Thymus (tissue), 14 donors: ENCODE measurements around the gene ROGDI. TPM values are rescaled to one million over a fixed set of nuclear protein-coding genes. Genes with fewer than 3 reads are reported as not detected.

Experiments used
- DNase-seq, 9 donors: peaks; one replicate each; pipeline ENCODE4 v3.0.0-alpha.2; 2013; ENCODE audit warnings: low spot score in 9 of 9, low read depth in 6 of 9, missing footprints in 1 of 9
- H3K27ac ChIP-seq, 2 donors: one replicate each; pipeline ENCODE4 v1.5.1; 2013; ENCODE audit warnings: control low read depth in 1 of 2, low read depth in 1 of 2, low read length in 1 of 2, mild to moderate bottlenecking in 1 of 2, moderate library complexity in 1 of 2
- H3K27me3 ChIP-seq, 2 donors: one replicate each; pipeline ENCODE4 v1.5.1; 2013; ENCODE audit warnings: low read length in 1 of 2; ENCODE audit not compliant: control insufficient read depth in 2 of 2, insufficient read depth in 1 of 2
- H3K36me3 ChIP-seq, 2 donors: one replicate each; pipeline ENCODE4 v1.5.1; 2013; ENCODE audit warnings: low read length in 1 of 2, mild to moderate bottlenecking in 1 of 2, moderate library complexity in 1 of 2; ENCODE audit not compliant: control insufficient read depth in 2 of 2, insufficient read depth in 2 of 2
- H3K4me1 ChIP-seq, 2 donors: one replicate each; pipeline ENCODE4 v1.5.1; 2013; ENCODE audit warnings: low read length in 2 of 2; ENCODE audit not compliant: control insufficient read depth in 2 of 2, insufficient read depth in 2 of 2
- H3K4me3 ChIP-seq, 2 donors: one replicate each; pipeline ENCODE4 v1.5.1; 2013; ENCODE audit warnings: low read length in 2 of 2, control low read depth in 1 of 2, mild to moderate bottlenecking in 1 of 2
- H3K9me3 ChIP-seq, 2 donors: one replicate each; pipeline ENCODE4 v1.5.1; 2013; ENCODE audit warnings: low read length in 1 of 2, mild to moderate bottlenecking in 1 of 2; ENCODE audit not compliant: control insufficient read depth in 2 of 2, insufficient read depth in 1 of 2
- WGBS: extraction: QIAGEN DNeasy Blood & Tissue Kit; methylation state at CpG from one replicate; pipeline ENCODE4 v1.1.7; 2013; 5-methylcytosine and 5-hydroxymethylcytosine counted together
- long read RNA-seq, 10 donors: transcript quantifications; one replicate each; lab custom pipeline, GENCODE V29; 2026
- polyA plus RNA-seq: library from polyadenylated mRNA; stranded (reverse); fragments of 200-250 nt; gene quantifications from one replicate; pipeline ENCODE4 v1.2.3, GENCODE V29; 2013
- total RNA-seq: library from RNA; stranded (reverse); fragments of 120-200 nt; gene quantifications from one replicate; pipeline ENCODE4 v1.2.4, GENCODE V29; 2013
- donor health status: healthy.

Gene ROGDI
- total RNA-seq (28.0 TPM), polyA plus RNA-seq (40.8 TPM)
- long read RNA-seq, donor 1, partial matches to known transcripts = 0 of 1 reads
- long read RNA-seq, donor 1, other reads (novel, unspliced or antisense) = 0 of 1 reads
- long read RNA-seq, donor 2 = 0 reads
- long read RNA-seq, donor 3, transcript ROGDI-201 (11 exons, 1,735 nt) = major isoform, 14 of 27 reads
- long read RNA-seq, donor 3, partial matches to known transcripts = 9 of 27 reads
- long read RNA-seq, donor 3, other reads (novel, unspliced or antisense) = 0 of 27 reads
- long read RNA-seq, donor 4, partial matches to known transcripts = 0 of 4 reads
- long read RNA-seq, donor 4, other reads (novel, unspliced or antisense) = 0 of 4 reads
- long read RNA-seq, donor 5, transcript ROGDI-201 (11 exons, 1,735 nt) = major isoform, 15 of 30 reads
- long read RNA-seq, donor 5, partial matches to known transcripts = 11 of 30 reads
- long read RNA-seq, donor 5, other reads (novel, unspliced or antisense) = 0 of 30 reads
- long read RNA-seq, donor 6, transcript ROGDI-201 (11 exons, 1,735 nt) = major isoform, 10 of 14 reads
- long read RNA-seq, donor 6, partial matches to known transcripts = 0 of 14 reads
- long read RNA-seq, donor 6, other reads (novel, unspliced or antisense) = 0 of 14 reads
- long read RNA-seq, donor 7, partial matches to known transcripts = 0 of 3 reads
- long read RNA-seq, donor 7, other reads (novel, unspliced or antisense) = 0 of 3 reads
- long read RNA-seq, donor 8, transcript ROGDI-201 (11 exons, 1,735 nt) = major isoform, 6 of 6 reads
- long read RNA-seq, donor 8, partial matches to known transcripts = 0 of 6 reads
- long read RNA-seq, donor 8, other reads (novel, unspliced or antisense) = 0 of 6 reads
- long read RNA-seq, donor 9, partial matches to known transcripts = 0 of 5 reads
- long read RNA-seq, donor 9, other reads (novel, unspliced or antisense) = 0 of 5 reads
- long read RNA-seq, donor 10, transcript ROGDI-201 (11 exons, 1,735 nt) = major isoform, 6 of 10 reads
- long read RNA-seq, donor 10, partial matches to known transcripts = 0 of 10 reads
- long read RNA-seq, donor 10, other reads (novel, unspliced or antisense) = 0 of 10 reads

GRCh38 chr16:4801962-4802658, at the start of gene ROGDI:
Gene ROGDI, minus strand, starts transcription at chr16:4802633. Its CDS starts 62 bp downstream, at chr16:4802571.
- Histone ChIP-seq H3K9me3 (peaks cover 0 to 5% of the 10 kb centered on the region in 2 donors), H3K36me3 (peaks cover 15 to 32% of the 10 kb centered on the region in 2 donors), H3K4me1 (peaks cover 7 to 24% of the 10 kb centered on the region in 2 donors), H3K27ac (peak within 1 kb of the TSS; percentile 72 to 87), H3K4me3 (peak within 1 kb of the TSS; percentile 53 to 95), H3K27me3 (no peaks in the 10 kb centered on the region)
- DNase-seq = peak in 8 of 9 donors; percentile 34 to 86 (median 56)
- 1% methylated on average over 70 of the region's 70 CpGs for WGBS

GRCh38 chr16:4850211-4850610, 47.8 kb upstream of the ROGDI start:
- no peak for DNase-seq
- H3K9me3 ChIP-seq = no peaks in the 10 kb centered on the region
- no peak overlapping the region for H3K4me3 ChIP-seq
- H3K36me3 ChIP-seq = peaks cover 25% of the 10 kb centered on the region in 2 donors
- peaks cover 22 to 24% of the 10 kb centered on the region in 2 donors for H3K4me1 ChIP-seq
- H3K27ac ChIP-seq = no peak overlapping the region
- no peaks in the 10 kb centered on the region for H3K27me3 ChIP-seq
- 97% methylated on average over 3 of the region's 3 CpGs for WGBS

GRCh38 chr16:4847774-4848587, 45.5 kb upstream of the ROGDI start:
- Histone ChIP-seq H3K36me3 (peaks cover 15 to 25% of the 10 kb centered on the region in 2 donors), H3K27ac (peak overlapping the region; percentile 56 to 95), H3K4me3 (peak overlapping the region; percentile 65 to 98), H3K9me3 (no peaks in the 10 kb centered on the region), H3K27me3 (no peaks in the 10 kb centered on the region), H3K4me1 (peaks cover 20 to 24% of the 10 kb centered on the region in 2 donors)
- WGBS = under 1% methylated on average over 83 of the region's 83 CpGs
- peak in 7 of 9 donors; percentile 19 to 56 (median 28) for DNase-seq

GRCh38 chr16:4846901-4847773, 44.7 kb upstream of the ROGDI start, which contains the start of the genes GLYR1 and UBN1:
Gene GLYR1, minus strand, starts transcription at chr16:4847288. Its CDS starts 23 bp downstream, at chr16:4847265.
Gene UBN1, plus strand, starts transcription at chr16:4847481. Its CDS starts 5,437 bp downstream, at chr16:4852918.
- peak within 1 kb of the TSS; percentile 76 to 95 for H3K27ac ChIP-seq
- no peaks in the 10 kb centered on the region for H3K9me3 ChIP-seq
- DNase-seq = peak; percentile 79 to 98 (median 96)
- under 1% methylated on average over 126 of the region's 126 CpGs for WGBS
- H3K4me1 ChIP-seq = peaks cover 20 to 24% of the 10 kb centered on the region in 2 donors
- H3K27me3 ChIP-seq = no peaks in the 10 kb centered on the region
- H3K36me3 ChIP-seq = peaks cover 20 to 30% of the 10 kb centered on the region in 2 donors
- H3K4me3 ChIP-seq = peak within 1 kb of the TSS; percentile 89 to 98

- H3K36me3 ChIP-seq = peaks cover 25 to 34% of the 10 kb centered on the region in 2 donors
- H3K27me3 ChIP-seq = no peaks in the 10 kb centered on the region
- under 1% methylated on average over 27 of the region's 27 CpGs for WGBS
- H3K4me3 ChIP-seq = peak overlapping the region; percentile 89 to 98
- H3K4me1 ChIP-seq = peaks cover 20 to 23% of the 10 kb centered on the region in 2 donors
- H3K27ac ChIP-seq = peak overlapping the region; percentile 76 to 95
- no peaks in the 10 kb centered on the region for H3K9me3 ChIP-seq
- peak in 4 of 9 donors; percentile 2 to 23 (median 8) for DNase-seq
Measured at GRCh38 chr16:4846503-4846900, 44.1 kb upstream of the ROGDI start.

GRCh38 chr16:4840984-4841383, 38.6 kb upstream of the ROGDI start:
- H3K36me3 ChIP-seq = peaks cover 64 to 80% of the 10 kb centered on the region in 2 donors
- H3K4me1 ChIP-seq = peaks cover under 1 to 5% of the 10 kb centered on the region in 2 donors
- H3K9me3 ChIP-seq = no peaks in the 10 kb centered on the region
- no peak overlapping the region for H3K27ac ChIP-seq
- 79% methylated on average over 5 of the region's 5 CpGs for WGBS
- H3K4me3 ChIP-seq = no peak overlapping the region
- H3K27me3 ChIP-seq = no peaks in the 10 kb centered on the region
- no peak for DNase-seq

GRCh38 chr16:4839942-4840341, 37.5 kb upstream of the ROGDI start:
- WGBS = 98% methylated on average over 5 of the region's 5 CpGs
- DNase-seq = no peak
- H3K36me3 ChIP-seq = peaks cover 65 to 80% of the 10 kb centered on the region in 2 donors

More at GRCh38 chr16:4839942-4840341, 37.5 kb upstream of the ROGDI start:
- Histone ChIP-seq H3K27me3 (no peaks in the 10 kb centered on the region), H3K4me3 (no peak overlapping the region), H3K4me1 (no peaks in the 10 kb centered on the region), H3K27ac (no peak overlapping the region), H3K9me3 (no peaks in the 10 kb centered on the region)
